ENCODE data around the gene MBOAT2. TPM values are rescaled to one million over a fixed set of nuclear protein-coding genes. Genes with fewer than 3 reads are reported as not detected.
"Not testable (repeated sequence)": the region's sequence is repeated elsewhere in the genome, so short reads cannot be mapped to it uniquely, and the experiment has no call there.

The MBOAT2 gene
- 47.3 TPM for polyA plus RNA-seq (2013, experiment 1 of 2)
- polyA plus RNA-seq (2013, experiment 2 of 2), result 42.2 TPM

DNA sequence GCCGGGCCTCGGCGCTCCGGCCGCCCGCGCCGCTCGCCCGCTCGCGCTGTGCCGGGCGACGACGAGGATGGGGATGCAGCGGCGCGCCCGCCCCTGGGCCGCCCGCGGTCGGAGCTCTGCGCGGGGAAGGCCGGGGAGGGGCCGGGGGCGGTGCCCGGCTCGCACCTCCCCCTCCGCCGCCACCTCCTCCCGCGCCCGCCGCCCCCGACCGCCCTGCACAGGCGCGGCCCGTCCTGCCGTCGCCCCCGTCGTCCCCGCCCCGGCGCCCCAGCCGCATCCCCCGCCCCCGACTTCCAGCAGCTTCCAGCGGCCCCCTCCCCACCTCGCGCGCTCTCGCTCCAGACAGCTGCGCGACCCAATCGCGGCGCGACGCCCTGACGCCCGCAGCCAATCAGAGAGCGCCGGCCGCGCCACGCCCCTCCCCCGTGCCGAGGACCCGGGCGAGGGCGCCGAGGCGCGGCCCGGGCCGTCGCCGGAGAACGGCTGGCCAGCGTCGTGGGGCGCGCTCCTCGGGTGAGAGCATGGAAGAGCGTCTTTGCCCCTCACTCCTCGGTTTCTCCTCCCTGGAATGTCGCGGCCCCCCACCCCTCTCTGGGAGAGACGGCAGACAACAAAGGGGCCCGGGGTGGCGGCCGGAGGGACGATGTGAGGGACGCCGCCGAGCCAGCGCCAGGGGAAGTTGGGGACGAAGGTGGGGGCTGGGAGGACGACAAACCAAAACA lies at the start of gene MBOAT2:
Gene MBOAT2 (minus strand): TSS at position 69 of the 722 bp plus-strand sequence. CDS start 70 bp downstream, outside the sequence.
- Histone ChIP-seq H3K9me3 (ENCODE audit: control insufficient read depth, low read length) (peaks cover 4% of the 10 kb centered on the region), H3K27ac (ENCODE audit: low read depth, low read length, severe bottlenecking) (peak within 1 kb of the TSS; percentile 97), H3K36me3 (ENCODE audit: control insufficient read depth, insufficient read depth, low read length) (peaks cover 6% of the 10 kb centered on the region), H3K4me3 (ENCODE audit: extremely low read depth, insufficient read depth, low read length, poor library complexity, severe bottlenecking) (peak within 1 kb of the TSS; percentile 67), H3K4me1 (ENCODE audit: control insufficient read depth, insufficient read depth, low read length, poor library complexity, severe bottlenecking) (peaks cover 13% of the 10 kb centered on the region)
- 0 to 1% methylated on average over 58 to 66 of the region's 104 CpGs for WGBS, 2 experiments (ENCODE audit: insufficient coverage in 2 of 2)

GRCh38 chr2:9052821-9053533 lies 49.5 kb upstream of the MBOAT2 start:
- no peaks in the 10 kb centered on the region for H3K9me3 ChIP-seq (ENCODE audit: control insufficient read depth, low read length)
- 97 to 100% methylated on average over 5 of the region's 6 CpGs for WGBS, 2 experiments (ENCODE audit: insufficient coverage in 2 of 2)
- peaks cover 4% of the 10 kb centered on the region for H3K4me1 ChIP-seq (ENCODE audit: control insufficient read depth, insufficient read depth, low read length, poor library complexity, severe bottlenecking)
- no peaks in the 10 kb centered on the region for H3K36me3 ChIP-seq (ENCODE audit: control insufficient read depth, insufficient read depth, low read length)
- no peak overlapping the region for H3K4me3 ChIP-seq (ENCODE audit: extremely low read depth, insufficient read depth, low read length, poor library complexity, severe bottlenecking)
- no peak overlapping the region for H3K27ac ChIP-seq (ENCODE audit: low read depth, low read length, severe bottlenecking)

GRCh38 chr2:9051451-9051850 lies 48.0 kb upstream of the MBOAT2 start:
- no CpG with 5 or more reads among the region's 5 CpGs for WGBS, 2 experiments (ENCODE audit: insufficient coverage in 2 of 2)
- not testable (repeated sequence) for H3K4me1 ChIP-seq (ENCODE audit: control insufficient read depth, insufficient read depth, low read length, poor library complexity, severe bottlenecking); H3K9me3 ChIP-seq (ENCODE audit: control insufficient read depth, low read length); H3K36me3 ChIP-seq (ENCODE audit: control insufficient read depth, insufficient read depth, low read length); H3K4me3 ChIP-seq (ENCODE audit: extremely low read depth, insufficient read depth, low read length, poor library complexity, severe bottlenecking); H3K27ac ChIP-seq (ENCODE audit: low read depth, low read length, severe bottlenecking)

DNA sequence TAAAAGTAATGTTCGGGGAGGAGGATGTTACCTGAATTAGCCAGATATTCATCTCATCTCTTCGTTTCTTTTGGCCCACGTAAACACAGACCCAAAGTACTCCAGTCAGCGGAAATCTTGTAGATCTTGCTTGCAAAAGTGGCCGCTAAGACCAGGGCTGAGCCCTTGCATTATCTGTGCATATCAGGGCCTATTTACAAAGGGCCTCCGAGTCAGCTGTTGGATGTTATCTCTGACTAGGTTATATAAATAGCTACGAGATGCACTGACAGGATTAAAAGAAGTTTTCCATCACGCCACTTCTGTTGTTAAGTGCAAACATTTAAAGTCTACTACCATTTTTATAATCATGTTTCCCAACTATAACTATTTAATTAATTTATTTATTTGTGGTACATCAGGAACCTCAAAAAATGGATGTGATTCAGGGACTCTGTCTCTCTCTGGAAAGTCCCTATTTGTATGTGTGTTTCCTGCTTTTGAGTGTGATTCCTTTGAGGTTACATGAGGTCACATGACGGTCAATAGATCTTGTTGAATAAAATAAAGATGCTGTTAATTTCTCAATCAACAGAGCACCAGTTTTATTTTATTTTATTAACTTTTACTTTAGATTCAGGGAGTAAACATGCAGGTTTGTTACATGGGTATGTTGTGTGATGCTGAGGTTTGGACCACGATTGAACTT lies 46.8 kb upstream of the MBOAT2 start:
- WGBS, 2 experiments (ENCODE audit: insufficient coverage in 2 of 2), result 81 to 89% methylated on average over 5 to 6 of the region's 10 CpGs
- peaks cover 4% of the 10 kb centered on the region for H3K4me1 ChIP-seq (ENCODE audit: control insufficient read depth, insufficient read depth, low read length, poor library complexity, severe bottlenecking)
- H3K27ac ChIP-seq (ENCODE audit: low read depth, low read length, severe bottlenecking), result no peak overlapping the region
- no peaks in the 10 kb centered on the region for H3K9me3 ChIP-seq (ENCODE audit: control insufficient read depth, low read length)
- H3K36me3 ChIP-seq (ENCODE audit: control insufficient read depth, insufficient read depth, low read length), result no peaks in the 10 kb centered on the region
- no peak overlapping the region for H3K4me3 ChIP-seq (ENCODE audit: extremely low read depth, insufficient read depth, low read length, poor library complexity, severe bottlenecking)

GRCh38 chr2:9045595-9045994 lies 42.1 kb upstream of the MBOAT2 start:
- Histone ChIP-seq H3K4me3 (ENCODE audit: extremely low read depth, insufficient read depth, low read length, poor library complexity, severe bottlenecking) (no peak overlapping the region), H3K27ac (ENCODE audit: low read depth, low read length, severe bottlenecking) (no peak overlapping the region), H3K36me3 (ENCODE audit: control insufficient read depth, insufficient read depth, low read length) (no peaks in the 10 kb centered on the region), H3K4me1 (ENCODE audit: control insufficient read depth, insufficient read depth, low read length, poor library complexity, severe bottlenecking) (no peaks in the 10 kb centered on the region), H3K9me3 (ENCODE audit: control insufficient read depth, low read length) (no peaks in the 10 kb centered on the region)
- 92 to 97% methylated on average over 4 to 5 of the region's 7 CpGs for WGBS, 2 experiments (ENCODE audit: insufficient coverage in 2 of 2)

DNA sequence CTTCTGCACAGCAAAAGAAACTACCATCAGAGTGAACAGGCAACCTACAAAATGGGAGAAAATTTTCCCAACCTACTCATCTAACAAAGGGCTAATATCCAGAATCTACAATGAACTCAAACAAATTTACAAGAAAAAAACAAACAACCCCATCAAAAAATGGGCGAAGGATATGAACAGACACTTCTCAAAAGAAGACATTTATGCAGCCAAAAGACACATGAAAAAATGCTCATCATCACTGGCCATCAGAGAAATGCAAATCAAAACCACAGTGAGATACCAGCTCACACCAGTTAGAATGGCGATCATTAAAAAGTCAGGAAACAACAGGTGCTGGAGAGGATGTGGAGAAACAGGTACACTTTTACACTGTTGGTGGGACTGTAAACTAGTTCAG lies 40.0 kb upstream of the MBOAT2 start:
- WGBS, 2 experiments (ENCODE audit: insufficient coverage in 2 of 2), result 100% methylated on average over 1 of the region's 2 CpGs; no CpG with 5 or more reads in 1 of the 2 experiments
- not testable (repeated sequence) for H3K36me3 ChIP-seq (ENCODE audit: control insufficient read depth, insufficient read depth, low read length); H3K9me3 ChIP-seq (ENCODE audit: control insufficient read depth, low read length); H3K4me3 ChIP-seq (ENCODE audit: extremely low read depth, insufficient read depth, low read length, poor library complexity, severe bottlenecking); H3K4me1 ChIP-seq (ENCODE audit: control insufficient read depth, insufficient read depth, low read length, poor library complexity, severe bottlenecking); H3K27ac ChIP-seq (ENCODE audit: low read depth, low read length, severe bottlenecking)

DNA sequence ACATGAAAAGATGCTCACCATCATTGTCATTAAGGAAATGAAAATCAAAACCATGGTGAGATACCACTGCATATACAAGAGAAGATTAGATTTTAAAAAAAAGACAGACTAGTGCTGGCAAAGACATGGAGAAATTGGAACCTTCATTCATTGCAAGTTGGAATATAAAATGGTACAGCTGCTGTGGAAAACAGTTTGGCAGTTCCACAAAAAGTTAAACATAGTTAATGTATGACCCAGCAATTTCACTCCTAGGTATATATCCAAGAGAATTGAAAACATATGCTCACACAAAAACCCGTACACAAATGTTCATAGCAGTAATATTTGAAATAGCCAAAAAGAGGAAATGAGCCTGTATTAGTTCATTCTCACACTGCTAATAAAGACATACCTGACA lies 33.7 kb upstream of the MBOAT2 start:
- H3K4me3 ChIP-seq (ENCODE audit: extremely low read depth, insufficient read depth, low read length, poor library complexity, severe bottlenecking), result no peak overlapping the region
- peaks cover 14% of the 10 kb centered on the region for H3K9me3 ChIP-seq (ENCODE audit: control insufficient read depth, low read length)
- no peak overlapping the region for H3K27ac ChIP-seq (ENCODE audit: low read depth, low read length, severe bottlenecking)
- WGBS, 2 experiments (ENCODE audit: insufficient coverage in 2 of 2), result no CpG with 5 or more reads among the region's 1 CpG
- no peaks in the 10 kb centered on the region for H3K4me1 ChIP-seq (ENCODE audit: control insufficient read depth, insufficient read depth, low read length, poor library complexity, severe bottlenecking)
- H3K36me3 ChIP-seq (ENCODE audit: control insufficient read depth, insufficient read depth, low read length), result no peaks in the 10 kb centered on the region

GRCh38 chr2:9033385-9034168 lies 30.1 kb upstream of the MBOAT2 start:
- H3K36me3 ChIP-seq (ENCODE audit: control insufficient read depth, insufficient read depth, low read length), result no peaks in the 10 kb centered on the region
- no peak overlapping the region for H3K4me3 ChIP-seq (ENCODE audit: extremely low read depth, insufficient read depth, low read length, poor library complexity, severe bottlenecking)
- H3K4me1 ChIP-seq (ENCODE audit: control insufficient read depth, insufficient read depth, low read length, poor library complexity, severe bottlenecking), result no peaks in the 10 kb centered on the region
- WGBS, 2 experiments (ENCODE audit: insufficient coverage in 2 of 2), result 60% methylated on average over 1 of the region's 7 CpGs; no CpG with 5 or more reads in 1 of the 2 experiments
- H3K27ac ChIP-seq (ENCODE audit: low read depth, low read length, severe bottlenecking), result no peak overlapping the region
- peaks cover 14% of the 10 kb centered on the region for H3K9me3 ChIP-seq (ENCODE audit: control insufficient read depth, low read length)

DNA sequence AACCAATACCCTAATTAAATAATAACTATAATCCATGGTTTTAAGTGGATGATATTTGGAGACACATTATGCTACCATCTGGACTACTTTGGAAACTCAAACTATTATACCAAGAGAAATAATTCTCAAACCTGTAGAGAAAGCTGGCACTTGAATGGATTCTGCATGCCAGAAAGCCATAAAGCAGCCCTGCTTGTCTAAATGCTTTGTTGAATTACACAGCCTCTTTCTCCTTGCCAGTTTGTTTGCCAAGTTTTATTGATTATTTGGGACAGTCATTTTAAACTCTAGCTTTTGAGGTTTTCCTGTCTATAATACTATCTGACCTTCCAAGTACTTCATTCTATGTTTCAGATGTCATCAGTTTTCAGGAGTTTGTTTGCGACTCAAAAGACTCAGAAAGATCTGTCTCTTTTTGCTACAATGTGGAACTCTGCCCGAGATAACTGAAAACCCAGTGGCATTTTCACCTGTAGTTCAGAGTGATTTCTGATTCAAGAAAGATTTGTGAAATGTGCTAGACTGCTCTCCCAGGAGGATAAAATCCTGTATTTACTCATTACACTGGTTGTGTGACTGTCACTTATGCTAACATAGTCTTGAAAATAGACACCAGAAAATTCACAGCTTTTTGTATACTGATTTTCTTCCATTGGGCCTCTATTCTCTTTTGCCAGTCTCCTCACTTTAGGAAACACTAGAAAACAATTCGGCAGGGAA lies 29.2 kb upstream of the MBOAT2 start:
- Histone ChIP-seq H3K4me1 (ENCODE audit: control insufficient read depth, insufficient read depth, low read length, poor library complexity, severe bottlenecking) (no peaks in the 10 kb centered on the region), H3K36me3 (ENCODE audit: control insufficient read depth, insufficient read depth, low read length) (no peaks in the 10 kb centered on the region), H3K27ac (ENCODE audit: low read depth, low read length, severe bottlenecking) (no peak overlapping the region), H3K4me3 (ENCODE audit: extremely low read depth, insufficient read depth, low read length, poor library complexity, severe bottlenecking) (no peak overlapping the region), H3K9me3 (ENCODE audit: control insufficient read depth, low read length) (peaks cover 8% of the 10 kb centered on the region)
- 80 to 92% methylated on average over 2 of the region's 3 CpGs for WGBS, 2 experiments (ENCODE audit: insufficient coverage in 2 of 2)

- no peaks in the 10 kb centered on the region for H3K4me1 ChIP-seq (ENCODE audit: control insufficient read depth, insufficient read depth, low read length, poor library complexity, severe bottlenecking)
- H3K36me3 ChIP-seq (ENCODE audit: control insufficient read depth, insufficient read depth, low read length), result no peaks in the 10 kb centered on the region
- H3K9me3 ChIP-seq (ENCODE audit: control insufficient read depth, low read length), result peaks cover 2% of the 10 kb centered on the region
- H3K27ac ChIP-seq (ENCODE audit: low read depth, low read length, severe bottlenecking), result no peak overlapping the region
- H3K4me3 ChIP-seq (ENCODE audit: extremely low read depth, insufficient read depth, low read length, poor library complexity, severe bottlenecking), result no peak overlapping the region
- WGBS, 2 experiments (ENCODE audit: insufficient coverage in 2 of 2), result 86 to 100% methylated on average over 4 of the region's 6 CpGs
Measured at GRCh38 chr2:9032121-9032520, 28.6 kb upstream of the MBOAT2 start.

Data from mesodermal cell (in vitro differentiated cells).